ENCODE data around the gene CREG2. TPM values are rescaled to one million over a fixed set of nuclear protein-coding genes. Genes with fewer than 3 reads are reported as not detected.
A peak's percentile ranks its signal among the peaks of the same experiment; 100 is the strongest.

CREG2 gene
- total RNA-seq, 6 experiments from 2014 or later: 0.20 TPM; not detected in 5

DNA sequence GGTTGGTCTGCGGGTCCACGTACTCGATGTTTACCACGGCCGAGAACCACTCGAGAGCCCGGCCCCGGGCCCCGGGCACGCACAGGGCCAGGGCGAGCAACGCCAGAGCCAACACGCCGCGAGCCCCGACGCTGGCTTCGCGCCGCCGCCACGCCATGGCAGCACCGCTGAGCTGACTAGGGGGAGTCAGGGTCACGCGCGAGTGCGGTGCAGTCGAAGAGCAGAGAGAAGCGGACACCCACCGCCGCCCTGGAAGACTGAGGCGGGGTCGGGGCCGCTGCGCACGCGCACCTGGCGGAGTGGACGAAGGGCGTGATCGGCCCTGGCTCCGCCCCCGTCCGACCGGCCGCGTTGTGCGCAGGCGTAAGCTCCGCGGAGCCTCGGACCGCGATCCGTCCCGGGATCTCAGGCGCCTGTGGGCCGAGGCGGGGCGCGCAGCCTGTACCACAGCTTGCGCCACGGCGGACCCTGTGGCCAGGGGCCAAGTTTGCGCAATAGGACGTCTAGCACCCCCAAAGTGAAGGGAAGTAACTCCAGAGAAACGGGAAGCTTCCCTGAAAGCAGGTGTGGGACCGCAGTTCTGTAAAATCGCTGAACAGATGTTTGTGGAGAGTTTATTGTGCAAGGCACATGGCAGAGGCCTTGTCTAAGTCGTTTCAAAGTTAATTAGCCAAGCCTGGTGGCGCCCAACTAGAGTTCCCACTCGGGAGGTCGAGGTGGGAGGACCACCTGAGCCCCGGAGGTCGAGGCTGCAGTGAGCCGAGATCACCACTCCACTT, 78.7 kb downstream of the CREG2 start, which contains the start of gene RNF149:
TSS of gene RNF149 (minus strand) at position 270 of the 779 bp plus-strand sequence. CDS start at position 157, 113 bp downstream.
- TF ChIP-seq POLR2A (IDR thresholded peaks at IDR 0.05): peak; percentile 97
- TF ChIP-seq, protein P1, sequence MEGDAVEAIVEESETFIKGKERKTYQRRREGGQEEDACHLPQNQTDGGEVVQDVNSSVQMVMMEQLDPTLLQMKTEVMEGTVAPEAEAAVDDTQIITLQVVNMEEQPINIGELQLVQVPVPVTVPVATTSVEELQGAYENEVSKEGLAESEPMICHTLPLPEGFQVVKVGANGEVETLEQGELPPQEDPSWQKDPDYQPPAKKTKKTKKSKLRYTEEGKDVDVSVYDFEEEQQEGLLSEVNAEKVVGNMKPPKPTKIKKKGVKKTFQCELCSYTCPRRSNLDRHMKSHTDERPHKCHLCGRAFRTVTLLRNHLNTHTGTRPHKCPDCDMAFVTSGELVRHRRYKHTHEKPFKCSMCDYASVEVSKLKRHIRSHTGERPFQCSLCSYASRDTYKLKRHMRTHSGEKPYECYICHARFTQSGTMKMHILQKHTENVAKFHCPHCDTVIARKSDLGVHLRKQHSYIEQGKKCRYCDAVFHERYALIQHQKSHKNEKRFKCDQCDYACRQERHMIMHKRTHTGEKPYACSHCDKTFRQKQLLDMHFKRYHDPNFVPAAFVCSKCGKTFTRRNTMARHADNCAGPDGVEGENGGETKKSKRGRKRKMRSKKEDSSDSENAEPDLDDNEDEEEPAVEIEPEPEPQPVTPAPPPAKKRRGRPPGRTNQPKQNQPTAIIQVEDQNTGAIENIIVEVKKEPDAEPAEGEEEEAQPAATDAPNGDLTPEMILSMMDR (IDR thresholded peaks at IDR 0.05): peak in 2 of 4 donors; percentile 9 to 23
- peak within 1 kb of the TSS; percentile 85 to 97 (median 94) for H3K4me3 ChIP-seq
- H3K9me3 ChIP-seq: no peaks in the 10 kb centered on the region
- peaks cover 0 to 38% (median 0%) of the 10 kb centered on the region in 4 donors for H3K4me1 ChIP-seq
- peak; percentile 84 to 93 (median 92) for ATAC-seq
- peak within 1 kb of the TSS; percentile 93 to 99 (median 94) for H3K27ac ChIP-seq
- 4% methylated on average over 15 of the region's 76 CpGs for WGBS (ENCODE audit: insufficient coverage, low coverage, low lambda C conversion rate, missing lambda C conversion rate)
- H3K36me3 ChIP-seq: no peaks in the 10 kb centered on the region
- DNase-seq: peak; percentile 97 to 98 (median 97)
- intact Hi-C loops (cut with DNase I): no loop called here
- H3K27me3 ChIP-seq: no peaks in the 10 kb centered on the region

DNA sequence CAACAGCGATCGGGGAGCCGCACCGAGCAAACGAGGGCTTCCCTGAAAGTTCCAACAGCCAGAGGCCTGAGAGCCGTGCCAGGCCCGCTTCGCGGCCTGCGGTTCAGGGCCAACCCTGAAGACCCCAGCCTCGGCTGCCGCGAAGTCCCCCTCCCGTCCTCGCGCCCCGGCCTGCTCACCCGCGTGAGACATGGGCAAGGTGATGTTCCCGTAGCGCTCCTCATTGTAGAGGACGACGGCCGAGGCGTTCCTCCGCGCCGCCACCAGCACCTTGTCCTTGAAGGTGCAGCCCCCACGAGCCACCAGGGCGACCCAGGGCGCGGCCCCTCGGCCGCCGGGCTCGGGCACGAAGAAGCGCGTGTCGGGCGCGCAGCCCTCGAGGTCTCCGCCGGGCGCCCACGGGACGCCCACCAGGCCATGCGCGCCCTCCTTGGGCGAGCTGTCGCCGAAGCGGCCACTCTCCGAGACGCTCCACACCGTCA, 79.3 kb downstream of the CREG2 start:
- Histone ChIP-seq H3K27me3 (no peaks in the 10 kb centered on the region), H3K4me1 (peaks cover 0 to 42% (median 0%) of the 10 kb centered on the region in 4 donors), H3K9me3 (no peaks in the 10 kb centered on the region), H3K4me3 (peak overlapping the region; percentile 85 to 97 (median 94)), H3K36me3 (no peaks in the 10 kb centered on the region), H3K27ac (peak overlapping the region; percentile 93 to 99 (median 94))
- intact Hi-C loops (cut with DNase I): no loop called here
- TF ChIP-seq, protein P1 (IDR thresholded peaks at IDR 0.05): no peak
- no peak for TF ChIP-seq POLR2A (IDR thresholded peaks at IDR 0.05)
- DNase-seq (peak; percentile 57 to 69 (median 61)), ATAC-seq (peak in 3 of 4 donors; percentile 1 to 9 (median 5))
- no CpG with 5 or more reads among the region's 57 CpGs for WGBS (ENCODE audit: insufficient coverage, low coverage, low lambda C conversion rate, missing lambda C conversion rate)

DNA sequence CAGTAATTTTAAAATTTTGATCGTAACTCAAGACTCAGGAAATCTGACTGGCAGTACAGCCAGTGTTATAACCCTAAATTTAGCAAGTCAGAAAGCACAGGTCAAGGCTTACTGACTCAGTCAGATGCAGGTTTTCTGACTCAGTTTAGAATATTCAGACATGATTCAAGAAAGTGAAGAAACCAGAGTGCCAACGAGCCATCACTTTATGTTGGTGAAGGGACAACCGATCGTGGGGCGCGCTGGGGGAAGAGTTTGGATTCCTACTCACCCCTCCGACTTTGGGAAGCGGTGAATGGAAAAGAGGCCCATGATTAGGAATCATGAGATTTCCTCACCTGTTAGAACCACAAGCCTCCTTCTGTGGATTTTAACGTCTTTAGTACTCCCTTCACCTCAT, 79.8 kb downstream of the CREG2 start:
- Histone ChIP-seq H3K9me3 (no peaks in the 10 kb centered on the region), H3K27me3 (no peaks in the 10 kb centered on the region), H3K36me3 (no peaks in the 10 kb centered on the region), H3K4me1 (peaks cover 0 to 42% (median 0%) of the 10 kb centered on the region in 4 donors), H3K4me3 (peak overlapping the region; percentile 85 to 97 (median 94)), H3K27ac (peak overlapping the region; percentile 93 to 99 (median 94))
- 5% methylated on average over 9 of the region's 9 CpGs for WGBS (ENCODE audit: insufficient coverage, low coverage, low lambda C conversion rate, missing lambda C conversion rate)
- TF ChIP-seq POLR2A (IDR thresholded peaks at IDR 0.05): no peak
- TF ChIP-seq, protein P1 (IDR thresholded peaks at IDR 0.05): no peak
- intact Hi-C loops (cut with DNase I): no loop called here
- no peak for ATAC-seq
- DNase-seq: no peak

DNA sequence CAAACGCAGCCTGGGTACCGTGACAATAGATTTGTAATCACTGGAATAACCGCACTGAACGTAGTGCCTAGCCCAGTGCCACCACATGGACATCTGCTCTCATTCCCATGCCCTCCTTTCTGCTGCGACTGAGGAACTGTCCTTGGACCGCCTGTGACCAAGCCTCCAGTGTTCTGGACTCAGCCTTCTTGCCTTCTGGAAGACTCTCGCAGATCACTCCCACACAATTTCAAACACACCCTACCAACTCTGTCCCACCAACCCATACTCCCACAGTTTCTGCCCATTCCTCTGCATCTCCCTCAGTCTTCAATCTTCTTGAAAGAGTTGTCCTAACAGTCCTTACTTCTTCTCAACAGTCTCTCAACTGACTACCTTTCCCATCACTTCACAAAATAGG, 80.9 kb downstream of the CREG2 start:
- intact Hi-C loops (cut with DNase I): no loop called here
- H3K36me3 ChIP-seq: no peaks in the 10 kb centered on the region
- H3K9me3 ChIP-seq: no peaks in the 10 kb centered on the region
- H3K27ac ChIP-seq: peak overlapping the region; percentile 93 to 99 (median 94)
- no peaks in the 10 kb centered on the region for H3K27me3 ChIP-seq
- no peak for ATAC-seq
- TF ChIP-seq POLR2A (IDR thresholded peaks at IDR 0.05): no peak
- TF ChIP-seq, protein P1 (IDR thresholded peaks at IDR 0.05): no peak
- H3K4me3 ChIP-seq: peak overlapping the region; percentile 85 to 97 (median 94)
- DNase-seq: no peak
- peaks cover 0 to 49% (median 0%) of the 10 kb centered on the region in 4 donors for H3K4me1 ChIP-seq
- 12% methylated on average over 7 of the region's 7 CpGs for WGBS (ENCODE audit: insufficient coverage, low coverage, low lambda C conversion rate, missing lambda C conversion rate)
